Measurements from ENCODE around the gene PTAFR. TPM values are rescaled to one million over a fixed set of nuclear protein-coding genes. Genes with fewer than 3 reads are reported as not detected.

PTAFR gene
- total RNA-seq, 1 experiment from 2014 or later = 1.3 TPM

GRCh38 chr1:28126783-28127490 lies 49.6 kb downstream of the PTAFR start:
- ATAC-seq = no peak
- Histone ChIP-seq H3K4me1 (ENCODE audit: control insufficient read depth in 1 of 2, insufficient read depth in 2 of 2, low read length in 2 of 2) (peaks cover 7 to 34% of the 10 kb centered on the region in 2 experiments), H3K9me2 (ENCODE audit: insufficient read depth) (no peaks in the 10 kb centered on the region), H3K79me2 (ENCODE audit: insufficient read depth, low read length) (no peaks in the 10 kb centered on the region), H3K9ac (ENCODE audit: low read length) (no peak overlapping the region), H2AFZ (ENCODE audit: low read depth, low read length, poor library complexity, severe bottlenecking) (peak overlapping the region; percentile 5), H3K9me3 (ENCODE audit: control insufficient read depth in 1 of 2, insufficient read depth in 1 of 2, low read depth in 1 of 2, low read length in 2 of 2) (no peaks in the 10 kb centered on the region), H3K27ac (ENCODE audit: low read depth, low read length) (no peak overlapping the region), H3K4me2 (ENCODE audit: low read length) (no peak overlapping the region), H3K4me3 (replicated peaks in 1 of 2; ENCODE audit: low read depth in 1 of 2, low read length in 2 of 2) (no peak overlapping the region), H3K27me3 (ENCODE audit: insufficient read depth, low read length) (no peaks in the 10 kb centered on the region), H3K36me3 (ENCODE audit: control insufficient read depth in 1 of 2, insufficient read depth in 2 of 2, low read length in 2 of 2) (no peaks in the 10 kb centered on the region), H4K20me1 (ENCODE audit: insufficient read depth) (no peaks in the 10 kb centered on the region)
- TF ChIP-seq FOSL1 (IDR thresholded peaks at IDR 0.05; ENCODE audit: low read depth) (no peak), TCF7L2 (IDR thresholded peaks at IDR 0.05; ENCODE audit: borderline replicate concordance, extremely low read depth, insufficient read depth, insufficient read length) (no peak), YY1 (IDR thresholded peaks at IDR 0.05; ENCODE audit: extremely low read depth, insufficient replicate concordance, low read depth, low read length) (no peak), POLR2AphosphoS5 (IDR thresholded peaks at IDR 0.05; ENCODE audit: low read depth, low read length) (no peak), ELF1 (IDR thresholded peaks at IDR 0.05; ENCODE audit: borderline replicate concordance, low read depth) (no peak), JUND (IDR thresholded peaks at IDR 0.05) (no peak), MAX (IDR thresholded peaks at IDR 0.05) (no peak), RAD21 (IDR thresholded peaks at IDR 0.05; ENCODE audit: low read depth) (no peak), REST (IDR thresholded peaks at IDR 0.05; ENCODE audit: low read depth) (no peak), ATF3 (IDR thresholded peaks at IDR 0.05) (no peak), CTCF (IDR thresholded peaks at IDR 0.05 in 2 of 3, conservative IDR thresholded peaks at IDR 0.05 in 1 of 3; ENCODE audit: borderline replicate concordance in 1 of 3, insufficient read depth in 1 of 3, low read depth in 2 of 3, low read length in 2 of 3) (no peak), EZH2phosphoT487 (IDR thresholded peaks at IDR 0.05; ENCODE audit: borderline replicate concordance) (no peak), SP1 (IDR thresholded peaks at IDR 0.05; ENCODE audit: low read depth) (no peak), CBX3 (IDR thresholded peaks at IDR 0.05; ENCODE audit: low read depth) (no peak), ZFX (IDR thresholded peaks at IDR 0.05) (no peak), EGR1 (IDR thresholded peaks at IDR 0.05; ENCODE audit: low read depth) (no peak), ZBTB33 (IDR thresholded peaks at IDR 0.05; ENCODE audit: extremely low read depth, insufficient replicate concordance, low read length) (no peak), POLR2A (IDR thresholded peaks at IDR 0.05; ENCODE audit: borderline replicate concordance, extremely low read depth, insufficient read depth, insufficient read length) (no peak), SIN3A (IDR thresholded peaks at IDR 0.05; ENCODE audit: low read depth) (no peak)
- DNase-seq (ENCODE audit: low read depth, low spot score) = no peak
- POLR2A ChIA-PET = no interaction called here
- intact Hi-C loops (cut with micrococcal nuclease) = no loop called here
- RAD21 ChIA-PET (ENCODE audit: low non-redundant PET in 1 of 2, low total read pairs in 2 of 2, uncharacterized antibody in 2 of 2, unreplicated experiment in 2 of 2) = no interaction called here
- no TSS peak for BruUV-seq (replicated peaks)
- CTCF ChIA-PET = interaction anchor here (0.7 kb wide), 1 partner anchor 81 kb away, joined by 4 read pairs; no protein-coding TSS in a partner anchor

Data from HCT116 (cell line).